BJ (cell line): ENCODE measurements around the gene XRCC5. TPM values are rescaled to one million over a fixed set of nuclear protein-coding genes. Genes with fewer than 3 reads are reported as not detected.
A peak's percentile ranks its signal among the peaks of the same experiment; 100 is the strongest.

Source experiments
- CTCF ChIA-PET: fragments of 350-600 bp; formaldehyde crosslinking; extraction: SDS; loops from one replicate; lab custom pipeline; 2021; ENCODE audit warnings: antibody characterized with exemption, inconsistent platforms; lab: Yijun Ruan, JAX
- POLR2A ChIA-PET: fragments of 300-600 bp; sonication (Branson Sonifier 250); formaldehyde crosslinking; extraction: SDS; loops from one replicate; lab custom pipeline; 2021; ENCODE audit warnings: antibody characterized with exemption; lab: Charles Lee
- DNase-seq: peaks from one replicate; pipeline ENCODE4 v3.0.0-alpha.2; 2011; ENCODE audit warnings: low read depth
- H3K27me3 ChIP-seq: 2 replicates; pipeline ENCODE4 v1.6.0; 2011; ENCODE audit warnings: low read length; ENCODE audit not compliant: control insufficient read depth, insufficient read depth
- H3K36me3 ChIP-seq: 2 replicates; pipeline ENCODE4 v1.5.1; 2011; ENCODE audit warnings: low read length; ENCODE audit not compliant: control insufficient read depth, insufficient read depth
- H3K4me3 ChIP-seq: 2 replicates; pipeline ENCODE4 v1.5.1; 2011; ENCODE audit warnings: low read depth, mild to moderate bottlenecking, control low read depth, low read length
- polyA minus RNA-seq: library from RNA; depleted of rRNA, polyadenylated mRNA; stranded (reverse); fragments of >200 nt; gene quantifications from 2 replicates; pipeline ENCODE4 v1.2.3, GENCODE V29; 2011; rRNA and poly(A)+ RNA removed
- polyA plus RNA-seq: library from polyadenylated mRNA; depleted of rRNA; stranded (reverse); fragments of >200 nt; gene quantifications from 2 replicates; pipeline ENCODE4 v1.2.3, GENCODE V29; 2011; rRNA removed
- TF ChIP-seq, protein P1 (sequence below): IDR thresholded peaks from 2 replicates; pipeline ENCODE4 v1.5.1; 2011; ENCODE audit warnings: low read depth, mild to moderate bottlenecking, control low read depth, inconsistent platforms, low read length, moderate library complexity; ENCODE audit not compliant: insufficient read depth

The XRCC5 gene
- polyA plus RNA-seq (252 and 345 TPM in 2 replicates), polyA minus RNA-seq (231 and 239 TPM in 2 replicates)

GRCh38 chr2:216108967-216109921, at the start of gene XRCC5:
TSS of gene XRCC5 (plus strand) at chr2:216109348. CDS start at chr2:216109437, 89 bp downstream.
- Histone ChIP-seq H3K4me3 (peak within 1 kb of the TSS; percentile 92), H3K27me3 (peaks cover 2% of the 10 kb centered on the region; the same call in 1 of the 2 replicates), H3K36me3 (peaks cover 3% of the 10 kb centered on the region; the same call in 1 of the 2 replicates)
- DNase-seq: peak; percentile 91
- CTCF ChIA-PET: interaction anchor here (0.6 to 2.0 kb wide), 16 partner anchors 10 to 557 kb away, joined by 3 to 7 read pairs (median 4); no protein-coding TSS in a partner anchor
- TF ChIP-seq, protein P1, sequence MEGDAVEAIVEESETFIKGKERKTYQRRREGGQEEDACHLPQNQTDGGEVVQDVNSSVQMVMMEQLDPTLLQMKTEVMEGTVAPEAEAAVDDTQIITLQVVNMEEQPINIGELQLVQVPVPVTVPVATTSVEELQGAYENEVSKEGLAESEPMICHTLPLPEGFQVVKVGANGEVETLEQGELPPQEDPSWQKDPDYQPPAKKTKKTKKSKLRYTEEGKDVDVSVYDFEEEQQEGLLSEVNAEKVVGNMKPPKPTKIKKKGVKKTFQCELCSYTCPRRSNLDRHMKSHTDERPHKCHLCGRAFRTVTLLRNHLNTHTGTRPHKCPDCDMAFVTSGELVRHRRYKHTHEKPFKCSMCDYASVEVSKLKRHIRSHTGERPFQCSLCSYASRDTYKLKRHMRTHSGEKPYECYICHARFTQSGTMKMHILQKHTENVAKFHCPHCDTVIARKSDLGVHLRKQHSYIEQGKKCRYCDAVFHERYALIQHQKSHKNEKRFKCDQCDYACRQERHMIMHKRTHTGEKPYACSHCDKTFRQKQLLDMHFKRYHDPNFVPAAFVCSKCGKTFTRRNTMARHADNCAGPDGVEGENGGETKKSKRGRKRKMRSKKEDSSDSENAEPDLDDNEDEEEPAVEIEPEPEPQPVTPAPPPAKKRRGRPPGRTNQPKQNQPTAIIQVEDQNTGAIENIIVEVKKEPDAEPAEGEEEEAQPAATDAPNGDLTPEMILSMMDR: no peak
- POLR2A ChIA-PET: interaction anchor here (0.7 kb wide), 1 partner anchor 188 kb away, joined by 3 read pairs; no protein-coding TSS in a partner anchor

GRCh38 chr2:216064014-216064630, 45.0 kb upstream of the XRCC5 start:
- CTCF ChIA-PET: interaction anchor here (0.8 kb wide), 1 partner anchor 54 kb away, joined by 3 read pairs; no protein-coding TSS in a partner anchor
- DNase-seq: no peak

GRCh38 chr2:216064665-216065064, 44.5 kb upstream of the XRCC5 start:
- TF ChIP-seq, protein P1: no peak
- no peak for DNase-seq
- H3K27me3 ChIP-seq: no peaks in the 10 kb centered on the region
- POLR2A ChIA-PET: no interaction called here
- no peak overlapping the region for H3K4me3 ChIP-seq
- H3K36me3 ChIP-seq: no peaks in the 10 kb centered on the region
- CTCF ChIA-PET: interaction anchor here (0.8 kb wide), 2 partner anchors 17 to 53 kb away, joined by 3 read pairs; no protein-coding TSS in a partner anchor

More at GRCh38 chr2:216064014-216064630, 45.0 kb upstream of the XRCC5 start:
- no peaks in the 10 kb centered on the region for H3K36me3 ChIP-seq
- no peak overlapping the region for H3K4me3 ChIP-seq
- TF ChIP-seq, protein P1: no peak
- POLR2A ChIA-PET: no interaction called here
- H3K27me3 ChIP-seq: no peaks in the 10 kb centered on the region

GRCh38 chr2:216066230-216066629, 42.9 kb upstream of the XRCC5 start:
- Histone ChIP-seq H3K4me3 (no peak overlapping the region), H3K36me3 (no peaks in the 10 kb centered on the region), H3K27me3 (no peaks in the 10 kb centered on the region)
- ChIA-PET POLR2A (no interaction called here), CTCF (interaction anchor here (1.2 kb wide), 1 partner anchor 32 kb away, joined by 5 read pairs; no protein-coding TSS in a partner anchor)
- TF ChIP-seq, protein P1: no peak
- DNase-seq: no peak
